T-helper 2 cell treated with Interferon-gamma antibody and Interleukin-4, amounts not matched to agents 5 μg/mL and 100 μg/mL, for 36 hours (primary cell): Measurements from ENCODE around the gene CFLAR.

Source experiments
- DNase-seq: peaks from one replicate; pipeline ENCODE4 v3.0.0; 2021; ENCODE audit warnings: low spot score
- H3K27ac Mint-ChIP-seq: one replicate; pipeline ENCODE4 v1.8.0; 2021; ENCODE audit warnings: mild to moderate bottlenecking, mixed read lengths
- H3K27me3 Mint-ChIP-seq: one replicate; pipeline ENCODE4 v1.8.0; 2021; ENCODE audit warnings: low read depth, mixed read lengths
- H3K36me3 Mint-ChIP-seq: one replicate; pipeline ENCODE4 v1.8.0; 2021; ENCODE audit warnings: low read depth, mixed read lengths
- H3K4me1 Mint-ChIP-seq: one replicate; pipeline ENCODE4 v1.8.0; 2021; ENCODE audit warnings: low read depth, mixed read lengths
- H3K4me3 Mint-ChIP-seq: one replicate; pipeline ENCODE4 v1.8.0; 2022; ENCODE audit warnings: mild to moderate bottlenecking, moderate library complexity, mixed read lengths
- H3K9me3 Mint-ChIP-seq: one replicate; pipeline ENCODE4 v1.8.0; 2021; ENCODE audit warnings: mixed read lengths

CFLAR gene

GRCh38 chr2:201116115-201116958 lies at the start of gene CFLAR:
Gene CFLAR, plus strand, starts transcription at chr2:201116164. Its CDS starts 13,702 bp downstream, at chr2:201129866.
- DNase-seq: peak; percentile 91
- Mint-ChIP-seq H3K27ac (peak within 1 kb of the TSS; percentile 98), H3K9me3 (peaks cover 4% of the 10 kb centered on the region), H3K4me1 (peaks cover 35% of the 10 kb centered on the region), H3K36me3 (peaks cover 29% of the 10 kb centered on the region), H3K4me3 (peak within 1 kb of the TSS; percentile 94), H3K27me3 (peaks cover 3% of the 10 kb centered on the region)

DNA sequence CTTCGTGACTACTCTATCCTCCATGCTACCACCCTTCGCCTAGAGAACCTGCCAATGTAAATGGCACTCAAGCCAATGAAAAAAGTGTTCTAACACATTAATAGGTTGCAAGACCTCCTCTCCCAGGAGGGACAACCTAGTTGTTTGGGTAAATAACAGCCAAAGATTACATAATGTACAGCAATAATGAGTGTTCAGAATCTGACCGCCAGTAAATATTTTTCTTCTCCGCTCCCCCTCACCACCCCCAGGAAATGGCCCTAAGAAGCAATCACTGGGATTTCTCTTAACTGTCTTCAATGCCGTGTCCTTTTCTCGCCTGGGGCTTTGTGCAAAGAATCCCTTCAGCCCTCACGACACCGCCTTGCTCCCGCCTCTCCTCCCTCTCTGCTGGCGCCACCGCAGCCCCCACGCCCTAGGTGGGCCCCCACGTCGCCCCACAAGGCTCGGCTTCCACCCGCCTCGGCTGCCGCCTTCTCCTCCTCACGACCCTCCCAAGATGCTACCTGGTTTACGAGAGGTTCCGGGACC lies 45.0 kb upstream of the CFLAR start:
- DNase-seq: no peak

GRCh38 chr2:201071479-201072200 lies 44.3 kb upstream of the CFLAR start, which contains the start of the genes HYCC2 and NDUFB3:
Gene HYCC2, minus strand, starts transcription at chr2:201071671. Its CDS starts 47,662 bp downstream, at chr2:201024009.
Gene NDUFB3, plus strand, starts transcription at chr2:201072001. Its CDS starts 6,882 bp downstream, at chr2:201078883.
- peak; percentile 90 for DNase-seq
- Mint-ChIP-seq H3K4me3 (peak within 1 kb of the TSS; percentile 89), H3K36me3 (peaks cover 4% of the 10 kb centered on the region), H3K4me1 (peaks cover 32% of the 10 kb centered on the region), H3K27ac (peak within 1 kb of the TSS; percentile 88), H3K9me3 (no peaks in the 10 kb centered on the region), H3K27me3 (no peaks in the 10 kb centered on the region)

More for the DNA sequence above, 45.0 kb upstream of the CFLAR start:
- Mint-ChIP-seq H3K4me1 (peaks cover 32% of the 10 kb centered on the region), H3K4me3 (peak overlapping the region; percentile 89), H3K36me3 (peaks cover 4% of the 10 kb centered on the region), H3K27me3 (no peaks in the 10 kb centered on the region), H3K9me3 (no peaks in the 10 kb centered on the region), H3K27ac (peak overlapping the region; percentile 88)

- Mint-ChIP-seq H3K4me1 (peaks cover 32% of the 10 kb centered on the region), H3K27me3 (no peaks in the 10 kb centered on the region), H3K9me3 (no peaks in the 10 kb centered on the region), H3K4me3 (peak overlapping the region; percentile 89), H3K27ac (peak overlapping the region; percentile 88), H3K36me3 (peaks cover 4% of the 10 kb centered on the region)
- no peak for DNase-seq
These were observed 43.8 kb upstream of the CFLAR start for GRCh38 chr2:201072201-201072530.

GRCh38 chr2:201073071-201073470 lies 42.9 kb upstream of the CFLAR start:
- Mint-ChIP-seq H3K27me3 (no peaks in the 10 kb centered on the region), H3K4me3 (peak overlapping the region; percentile 89), H3K36me3 (peaks cover 4% of the 10 kb centered on the region), H3K27ac (peak overlapping the region; percentile 43), H3K9me3 (no peaks in the 10 kb centered on the region), H3K4me1 (peaks cover 29% of the 10 kb centered on the region)
- DNase-seq: no peak

GRCh38 chr2:201074996-201075395 lies 41.0 kb upstream of the CFLAR start:
- H3K4me1 Mint-ChIP-seq: peaks cover 16% of the 10 kb centered on the region
- H3K27ac Mint-ChIP-seq: no peak overlapping the region
- peaks cover 8% of the 10 kb centered on the region for H3K36me3 Mint-ChIP-seq
- H3K4me3 Mint-ChIP-seq: no peak overlapping the region
- no peak for DNase-seq
- no peaks in the 10 kb centered on the region for H3K27me3 Mint-ChIP-seq
- no peaks in the 10 kb centered on the region for H3K9me3 Mint-ChIP-seq

GRCh38 chr2:201084863-201085262 lies 31.1 kb upstream of the CFLAR start:
- H3K4me1 Mint-ChIP-seq: peaks cover 1% of the 10 kb centered on the region
- no peak overlapping the region for H3K27ac Mint-ChIP-seq
- no peak for DNase-seq
- H3K27me3 Mint-ChIP-seq: no peaks in the 10 kb centered on the region
- H3K9me3 Mint-ChIP-seq: no peaks in the 10 kb centered on the region
- H3K36me3 Mint-ChIP-seq: peaks cover 26% of the 10 kb centered on the region
- no peak overlapping the region for H3K4me3 Mint-ChIP-seq

GRCh38 chr2:201090574-201090973 lies 25.4 kb upstream of the CFLAR start:
- Mint-ChIP-seq H3K36me3 (peaks cover 21% of the 10 kb centered on the region), H3K27me3 (no peaks in the 10 kb centered on the region), H3K4me1 (peaks cover 3% of the 10 kb centered on the region), H3K27ac (no peak overlapping the region), H3K4me3 (no peak overlapping the region), H3K9me3 (no peaks in the 10 kb centered on the region)
- DNase-seq: no peak

DNA sequence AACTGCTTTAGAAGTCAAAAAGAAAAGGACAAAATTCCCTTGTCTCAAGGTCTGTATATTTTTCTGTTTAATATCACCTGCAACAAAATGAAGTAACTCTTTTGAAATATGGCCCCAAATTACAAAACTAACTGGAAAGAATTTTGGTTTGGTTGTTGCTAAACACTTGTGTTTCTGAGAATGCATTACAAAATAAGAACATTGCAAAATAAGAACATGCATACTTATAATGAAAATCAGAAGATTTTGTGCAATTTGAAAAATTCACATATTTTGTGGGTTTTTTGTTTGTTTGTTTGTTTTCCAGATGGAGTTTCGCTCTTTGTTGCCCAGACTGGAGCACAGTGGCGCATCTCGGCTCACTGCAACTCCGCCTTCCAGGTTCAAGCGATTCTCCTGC lies 22.4 kb upstream of the CFLAR start:
- H3K36me3 Mint-ChIP-seq: peaks cover 8% of the 10 kb centered on the region
- no peaks in the 10 kb centered on the region for H3K27me3 Mint-ChIP-seq
- no peak for DNase-seq
- H3K9me3 Mint-ChIP-seq: no peaks in the 10 kb centered on the region
- H3K27ac Mint-ChIP-seq: no peak overlapping the region
- H3K4me1 Mint-ChIP-seq: peaks cover 3% of the 10 kb centered on the region
- no peak overlapping the region for H3K4me3 Mint-ChIP-seq

- no peaks in the 10 kb centered on the region for H3K4me1 Mint-ChIP-seq
- H3K27me3 Mint-ChIP-seq: no peaks in the 10 kb centered on the region
- no peaks in the 10 kb centered on the region for H3K36me3 Mint-ChIP-seq
- no peaks in the 10 kb centered on the region for H3K9me3 Mint-ChIP-seq
- H3K4me3 Mint-ChIP-seq: no peak overlapping the region
- DNase-seq: no peak
- no peak overlapping the region for H3K27ac Mint-ChIP-seq
These were observed 15.5 kb upstream of the CFLAR start for GRCh38 chr2:201100497-201100896.

DNA sequence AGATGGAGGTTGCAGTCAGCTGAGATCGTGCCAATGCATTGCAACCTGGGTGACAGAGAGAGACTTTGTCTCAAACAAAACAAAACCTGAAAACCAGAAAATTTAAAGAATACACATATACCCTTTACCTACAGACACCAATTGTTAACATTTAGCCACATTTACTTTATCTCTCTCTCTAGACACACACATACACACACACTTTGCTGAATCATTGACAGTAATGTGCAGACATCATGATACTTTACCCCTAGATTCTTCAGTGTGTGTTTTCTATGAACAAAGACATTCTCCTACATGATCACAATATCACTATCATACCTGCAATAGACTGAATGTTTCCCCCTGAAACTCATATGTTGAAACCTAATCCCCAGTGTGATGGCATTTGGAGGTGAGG lies 10.2 kb upstream of the CFLAR start:
- H3K27me3 Mint-ChIP-seq: peaks cover 3% of the 10 kb centered on the region

DNA sequence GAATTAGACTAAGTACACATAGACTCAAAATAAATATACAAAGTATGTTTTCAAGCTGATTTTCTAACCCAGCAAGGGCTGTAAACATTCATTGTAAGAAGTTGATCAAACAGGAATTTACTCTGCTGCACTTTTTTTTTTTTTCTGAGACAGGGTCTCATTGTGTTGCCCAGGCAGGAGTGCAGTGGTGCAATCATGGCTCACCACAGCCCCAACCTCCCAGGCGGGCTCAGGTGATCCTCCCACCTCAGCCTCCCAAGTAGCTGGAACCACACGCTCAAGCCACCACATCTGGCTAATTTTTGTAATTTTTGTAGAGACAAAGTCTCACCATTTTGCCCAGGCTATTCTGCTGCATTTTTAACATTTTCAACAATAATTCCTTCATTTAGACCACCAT lies 8.3 kb upstream of the CFLAR start:
- no peaks in the 10 kb centered on the region for H3K4me1 Mint-ChIP-seq
- no peak overlapping the region for H3K4me3 Mint-ChIP-seq
- H3K9me3 Mint-ChIP-seq: no peaks in the 10 kb centered on the region
- H3K27ac Mint-ChIP-seq: no peak overlapping the region
- no peaks in the 10 kb centered on the region for H3K36me3 Mint-ChIP-seq
- DNase-seq: no peak
- peaks cover 3% of the 10 kb centered on the region for H3K27me3 Mint-ChIP-seq

More for the DNA sequence above, 10.2 kb upstream of the CFLAR start:
- Mint-ChIP-seq H3K27ac (no peak overlapping the region), H3K36me3 (no peaks in the 10 kb centered on the region), H3K9me3 (no peaks in the 10 kb centered on the region), H3K4me3 (no peak overlapping the region), H3K4me1 (no peaks in the 10 kb centered on the region)
- no peak for DNase-seq

- Mint-ChIP-seq H3K27me3 (peaks cover 3% of the 10 kb centered on the region), H3K4me3 (no peak overlapping the region), H3K4me1 (peaks cover 2% of the 10 kb centered on the region), H3K27ac (no peak overlapping the region), H3K36me3 (no peaks in the 10 kb centered on the region), H3K9me3 (no peaks in the 10 kb centered on the region)
- DNase-seq: no peak
These were observed 7.6 kb upstream of the CFLAR start for GRCh38 chr2:201108341-201108740.

DNA sequence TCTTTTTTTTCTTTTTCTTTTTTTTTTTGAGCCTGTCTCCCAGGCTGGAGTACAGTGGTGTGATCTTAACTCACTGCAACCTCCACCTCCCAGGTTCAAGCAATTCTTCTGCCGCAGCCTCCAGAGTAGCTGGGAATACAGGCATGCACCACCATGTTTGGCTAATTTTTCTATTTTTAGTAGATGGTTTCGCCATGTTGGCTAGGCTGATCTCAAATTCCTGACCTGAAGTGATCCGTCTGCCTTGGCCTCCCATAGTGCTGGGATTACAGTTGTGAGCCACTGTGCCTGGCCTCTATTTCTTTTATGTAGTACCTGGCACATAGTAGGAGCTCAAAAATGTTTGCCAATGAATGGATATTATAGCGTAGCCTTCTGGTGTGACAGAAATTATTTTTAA lies 6.8 kb upstream of the CFLAR start:
- H3K9me3 Mint-ChIP-seq: no peaks in the 10 kb centered on the region
- no peaks in the 10 kb centered on the region for H3K36me3 Mint-ChIP-seq
- peaks cover 3% of the 10 kb centered on the region for H3K27me3 Mint-ChIP-seq
- peaks cover 4% of the 10 kb centered on the region for H3K4me1 Mint-ChIP-seq
- no peak overlapping the region for H3K4me3 Mint-ChIP-seq
- DNase-seq: no peak
- H3K27ac Mint-ChIP-seq: no peak overlapping the region
